ENCODE measurements around the gene ZBTB20.

GRCh38 chr3:114449271-114450007 lies 697.6 kb downstream of the ZBTB20 start:
- TF ChIP-seq FOXM1 (IDR thresholded peaks at IDR 0.05; ENCODE audit: low read depth, low read length) (no peak), BHLHE40 (IDR thresholded peaks at IDR 0.05; ENCODE audit: borderline replicate concordance in 1 of 2, low read depth in 2 of 2, low read length in 1 of 2) (no peak), ZNF622 (IDR thresholded peaks at IDR 0.05) (no peak), MXI1 (IDR thresholded peaks at IDR 0.05; ENCODE audit: low read depth, low read length) (no peak)
